NB4 (cell line): ENCODE results near the gene TMEM52.

ENCODE experiments used
- MYC ChIP-seq: IDR thresholded peaks from 2 replicates; pipeline ENCODE4 v1.6.1; 2011; ENCODE audit warnings: low read depth, low read length
- POLR2A ChIP-seq: IDR thresholded peaks from 2 replicates; pipeline ENCODE4 v1.6.1; 2011; ENCODE audit warnings: mild to moderate bottlenecking; ENCODE audit not compliant: insufficient read length; ENCODE audit errors: extremely low read depth
- TF ChIP-seq, protein P1 (sequence below): IDR thresholded peaks from one replicate; pipeline ENCODE4 v1.5.1; 2012; ENCODE audit warnings: low read depth, low read length
- TF ChIP-seq, protein P2 (sequence below): IDR thresholded peaks from 2 replicates; pipeline ENCODE4 v1.6.1; 2011; ENCODE audit warnings: low read depth, low read length

DNA sequence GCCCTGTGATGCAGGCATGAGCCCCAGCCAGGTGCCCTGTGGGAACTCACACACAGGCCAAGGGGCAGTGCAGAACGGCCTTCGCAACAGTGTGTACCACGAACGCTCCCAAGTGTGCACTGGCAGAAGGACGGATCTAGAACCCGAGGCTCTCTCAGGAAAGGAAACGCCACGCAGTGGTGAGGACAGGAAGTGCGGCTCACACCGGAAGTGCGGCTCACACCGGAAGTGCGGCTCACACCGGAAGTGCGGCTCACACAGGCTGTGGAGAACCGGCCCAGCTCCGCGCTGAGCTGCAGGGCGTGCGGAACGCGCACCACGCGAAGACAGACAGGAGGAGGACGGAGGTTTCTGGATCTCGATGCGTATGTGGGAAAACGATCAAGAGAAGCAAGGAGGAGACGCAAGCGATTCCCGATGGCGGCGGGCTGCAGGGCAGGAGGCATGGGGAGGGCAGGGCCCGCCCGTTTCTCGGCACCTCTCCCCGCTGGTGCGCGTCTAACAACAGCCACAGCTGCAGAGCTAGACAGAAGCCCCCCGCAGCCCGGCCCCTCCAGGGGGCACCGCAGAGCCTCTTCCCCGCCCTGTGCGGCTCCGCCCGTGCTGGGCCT is 35.9 kb upstream of the TMEM52 start:
- no peak for TF ChIP-seq POLR2A
- TF ChIP-seq, protein P1, sequence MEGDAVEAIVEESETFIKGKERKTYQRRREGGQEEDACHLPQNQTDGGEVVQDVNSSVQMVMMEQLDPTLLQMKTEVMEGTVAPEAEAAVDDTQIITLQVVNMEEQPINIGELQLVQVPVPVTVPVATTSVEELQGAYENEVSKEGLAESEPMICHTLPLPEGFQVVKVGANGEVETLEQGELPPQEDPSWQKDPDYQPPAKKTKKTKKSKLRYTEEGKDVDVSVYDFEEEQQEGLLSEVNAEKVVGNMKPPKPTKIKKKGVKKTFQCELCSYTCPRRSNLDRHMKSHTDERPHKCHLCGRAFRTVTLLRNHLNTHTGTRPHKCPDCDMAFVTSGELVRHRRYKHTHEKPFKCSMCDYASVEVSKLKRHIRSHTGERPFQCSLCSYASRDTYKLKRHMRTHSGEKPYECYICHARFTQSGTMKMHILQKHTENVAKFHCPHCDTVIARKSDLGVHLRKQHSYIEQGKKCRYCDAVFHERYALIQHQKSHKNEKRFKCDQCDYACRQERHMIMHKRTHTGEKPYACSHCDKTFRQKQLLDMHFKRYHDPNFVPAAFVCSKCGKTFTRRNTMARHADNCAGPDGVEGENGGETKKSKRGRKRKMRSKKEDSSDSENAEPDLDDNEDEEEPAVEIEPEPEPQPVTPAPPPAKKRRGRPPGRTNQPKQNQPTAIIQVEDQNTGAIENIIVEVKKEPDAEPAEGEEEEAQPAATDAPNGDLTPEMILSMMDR = peak; percentile 14
- TF ChIP-seq, protein P2, sequence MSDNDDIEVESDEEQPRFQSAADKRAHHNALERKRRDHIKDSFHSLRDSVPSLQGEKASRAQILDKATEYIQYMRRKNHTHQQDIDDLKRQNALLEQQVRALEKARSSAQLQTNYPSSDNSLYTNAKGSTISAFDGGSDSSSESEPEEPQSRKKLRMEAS = no peak
- no peak for TF ChIP-seq MYC
